Measurements from ENCODE around the gene GIPC2. TPM values are rescaled to one million over a fixed set of nuclear protein-coding genes. Genes with fewer than 3 reads are reported as not detected.

Gene GIPC2
- total and polyA plus RNA-seq, 2 of the 4 experiments (the other 2 are of a cell fraction) = 0.07 to 0.18 TPM

DNA sequence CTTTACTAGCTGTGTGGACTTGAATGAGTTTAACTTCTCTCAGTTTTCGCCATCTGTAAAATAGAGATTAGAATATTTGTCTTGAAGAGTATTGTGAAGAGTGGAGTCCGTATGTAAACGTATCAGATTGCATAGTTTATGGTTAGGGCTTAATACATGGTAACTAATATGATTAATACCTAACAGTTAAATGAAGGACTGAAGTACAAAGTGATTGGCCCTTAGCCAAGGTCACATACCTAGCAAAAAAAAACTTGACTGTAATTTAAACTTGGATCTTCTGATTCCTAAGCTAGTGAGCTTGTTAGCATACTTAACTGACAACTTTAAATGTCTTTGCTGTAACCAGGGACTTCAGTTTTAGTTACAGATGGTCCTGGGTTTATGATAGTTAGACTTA lies 1.9 kb downstream of the GIPC2 start:
- no peak overlapping the region for H2BK15ac ChIP-seq (ENCODE audit: low read depth, low read length)
- H3K4me1 ChIP-seq (ENCODE audit: control insufficient read depth, insufficient read depth, low read length) = no peaks in the 10 kb centered on the region
- H3K79me1 ChIP-seq (ENCODE audit: low read depth in 1 of 2, low read length in 2 of 2) = no peaks in the 10 kb centered on the region
- DNase-seq (no peak), ATAC-seq (ENCODE audit: low read depth) (no peak)
- H2BK20ac ChIP-seq (ENCODE audit: low read depth, low read length) = no peak overlapping the region
- no peak overlapping the region for H3K14ac ChIP-seq (replicated peaks; ENCODE audit: low read depth, low read length)
- H3K27me3 ChIP-seq (ENCODE audit: control insufficient read depth, insufficient read depth, low read length) = peaks cover 23% of the 10 kb centered on the region
- in situ Hi-C loops (cut with MboI; ENCODE audit: low sequenced_read_pairs) = no loop called here
- H3K18ac ChIP-seq (ENCODE audit: low read depth, low read length) = no peak overlapping the region
- no peak overlapping the region for H3K4ac ChIP-seq (ENCODE audit: low read depth, low read length)
- no peak overlapping the region for H4K8ac ChIP-seq (ENCODE audit: low read depth in 2 of 2, low read length in 2 of 2)
- H3K36me3 ChIP-seq (ENCODE audit: control insufficient read depth, insufficient read depth, low read length) = no peaks in the 10 kb centered on the region
- dilution Hi-C loops (cut with HindIII; ENCODE audit: low sequenced_read_pairs, unreplicated experiment) = no loop called here
- H3K4me2 ChIP-seq (ENCODE audit: low read depth, low read length) = no peak overlapping the region
- no peak overlapping the region for H3K4me3 ChIP-seq (ENCODE audit: insufficient read depth, low read depth, low read length)
- no peak overlapping the region for H3K27ac ChIP-seq (ENCODE audit: insufficient read depth, low read length)
- no peaks in the 10 kb centered on the region for H4K20me1 ChIP-seq (ENCODE audit: insufficient read depth, low read length)
- no peak overlapping the region for H2AK5ac ChIP-seq (ENCODE audit: low read depth, low read length)
- no peak overlapping the region for H3K56ac ChIP-seq (ENCODE audit: extremely low read depth, insufficient read depth, low read length)
- no peak overlapping the region for H4K91ac ChIP-seq (ENCODE audit: insufficient read depth, low read depth, low read length)
- H3K9me1 ChIP-seq (ENCODE audit: insufficient read depth, low read length) = no peaks in the 10 kb centered on the region
- no peak overlapping the region for H3K9ac ChIP-seq (ENCODE audit: low read depth, low read length)
- no peak overlapping the region for H2AFZ ChIP-seq (replicated peaks; ENCODE audit: low read length, poor library complexity)
- H2BK5ac ChIP-seq (ENCODE audit: low read depth, low read length, poor library complexity, severe bottlenecking) = no peak overlapping the region
- H2AK9ac ChIP-seq (replicated peaks; ENCODE audit: low read depth, low read length, poor library complexity) = no peak overlapping the region
- H3K9me3 ChIP-seq (ENCODE audit: control insufficient read depth, insufficient read depth, low read length) = 0 out of 2 replicates have a peak, but pooled peaks cover 3% of the 10 kb centered on the region
- POLR2A ChIA-PET (ENCODE audit: unreplicated experiment) = no interaction called here
- no peak overlapping the region for H2BK120ac ChIP-seq (ENCODE audit: low read depth, low read length)
- WGBS, 2 experiments (ENCODE audit: extremely low coverage in 2 of 2, insufficient read length in 1 of 2) = no CpG with 5 or more reads among the region's 3 CpGs
- TF ChIP-seq SMC3 (IDR thresholded peaks at IDR 0.05; ENCODE audit: low read depth, low read length) (no peak), MXI1 (IDR thresholded peaks at IDR 0.05; ENCODE audit: borderline replicate concordance, low read depth, low read length) (no peak), RCOR1 (IDR thresholded peaks at IDR 0.05; ENCODE audit: insufficient replicate concordance, low read length) (no peak)
- CTCF ChIA-PET = no interaction called here
- no peak overlapping the region for H3K23ac ChIP-seq (ENCODE audit: low read depth, low read length)
- H4K5ac ChIP-seq (ENCODE audit: low read depth, low read length) = no peak overlapping the region
- BruUV-seq (replicated peaks) = no TSS peak
- intact Hi-C loops (cut with micrococcal nuclease) = no loop called here

Data from IMR-90 (cell line).